Measurements from ENCODE around the gene GPS2. TPM values are rescaled to one million over a fixed set of nuclear protein-coding genes. Genes with fewer than 3 reads are reported as not detected.
A peak's percentile ranks its signal among the peaks of the same experiment; 100 is the strongest.
"Not testable (repeated sequence)": the region's sequence is repeated elsewhere in the genome, so short reads cannot be mapped to it uniquely, and the experiment has no call there.

GPS2 gene
- total RNA-seq, 1 experiment from 2014 or later = 36.9 TPM

DNA sequence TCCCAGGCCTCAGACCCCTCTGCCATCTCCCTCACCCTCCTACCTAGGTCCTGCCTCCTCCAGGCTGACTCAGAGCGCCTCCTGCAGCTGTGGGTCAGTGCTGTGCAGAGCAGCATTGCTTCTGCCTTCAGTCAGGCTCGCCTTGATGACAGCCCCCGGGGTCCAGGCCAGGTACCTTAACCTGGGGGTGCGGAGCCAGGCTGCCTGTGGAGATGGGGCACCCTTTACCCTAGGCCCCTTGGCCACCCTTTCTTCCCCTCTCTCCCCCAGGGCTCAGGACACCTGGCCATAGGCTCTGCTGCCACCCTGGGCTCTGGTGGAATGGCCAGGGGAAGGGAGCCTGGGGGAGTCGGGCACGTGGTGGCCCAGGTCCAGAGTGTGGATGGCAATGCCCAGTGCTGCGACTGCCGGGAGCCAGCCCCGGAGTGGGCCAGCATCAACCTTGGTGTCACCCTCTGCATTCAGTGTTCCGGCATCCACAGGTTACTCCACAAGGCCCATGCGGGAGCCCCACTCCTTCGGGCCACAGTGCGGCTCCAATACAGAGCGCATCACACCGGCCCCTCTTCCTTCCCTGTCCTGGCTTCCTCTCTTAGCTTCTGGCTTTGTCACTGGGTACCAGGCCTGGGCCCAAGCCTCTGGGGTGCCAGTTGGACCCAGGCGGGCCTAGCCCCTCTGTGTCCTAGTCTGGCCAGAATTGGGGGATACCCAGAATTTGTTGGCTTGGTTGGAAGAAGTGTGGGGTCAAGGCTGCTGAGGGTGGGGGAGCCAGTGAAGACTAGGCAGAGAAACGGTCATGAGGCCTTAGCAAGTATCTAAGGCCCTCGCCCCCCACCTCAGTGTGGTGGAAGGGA lies 31.8 kb upstream of the GPS2 start:
- no peaks in the 10 kb centered on the region for H3K36me3 ChIP-seq (ENCODE audit: insufficient read depth, low read length)
- H3K4me1 ChIP-seq (ENCODE audit: low read length) = peaks cover 16% of the 10 kb centered on the region
- no peak overlapping the region for H3K4me3 ChIP-seq (ENCODE audit: low read length)
- no peak overlapping the region for H3K4me2 ChIP-seq (ENCODE audit: low read depth, low read length, poor library complexity, severe bottlenecking)
- DNase-seq = no peak
- no peaks in the 10 kb centered on the region for H3K27me3 ChIP-seq (ENCODE audit: low read length)
- no peaks in the 10 kb centered on the region for H3K79me2 ChIP-seq (ENCODE audit: low read length)
- no peaks in the 10 kb centered on the region for H4K20me1 ChIP-seq (ENCODE audit: insufficient read depth, low read depth, low read length)
- no peaks in the 10 kb centered on the region for H3K9me3 ChIP-seq (ENCODE audit: low read length)
- no peak overlapping the region for H3K27ac ChIP-seq (ENCODE audit: low read length)
- H3K9me2 ChIP-seq (replicated peaks; ENCODE audit: insufficient read depth, low read length) = no peaks in the 10 kb centered on the region
- no peak overlapping the region for H3K9ac ChIP-seq (ENCODE audit: low read length)
- H2AFZ ChIP-seq (ENCODE audit: low read length) = no peak overlapping the region

DNA sequence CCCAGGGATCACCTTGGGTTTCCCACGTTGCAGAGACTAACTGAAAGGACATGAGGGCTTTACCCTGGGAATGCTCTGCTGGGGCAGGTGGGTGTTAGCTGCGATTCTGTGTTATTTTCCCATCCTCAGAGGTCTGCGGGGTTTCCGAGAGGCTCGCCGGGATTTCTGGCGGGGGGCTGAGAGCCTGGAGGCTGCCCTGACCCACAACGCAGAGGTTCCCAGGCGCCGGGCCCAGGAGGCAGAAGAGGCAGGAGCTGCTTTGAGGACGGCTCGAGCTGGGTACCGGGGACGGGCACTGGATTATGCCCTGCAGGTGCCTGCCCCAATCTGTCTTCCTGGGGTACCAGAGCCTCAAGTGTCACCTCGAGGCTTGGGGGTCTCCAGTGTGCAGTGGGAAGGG lies 28.1 kb upstream of the GPS2 start:
- H3K9me2 ChIP-seq (replicated peaks; ENCODE audit: insufficient read depth, low read length) = no peaks in the 10 kb centered on the region
- no peak for DNase-seq
- H3K36me3 ChIP-seq (ENCODE audit: insufficient read depth, low read length) = no peaks in the 10 kb centered on the region
- no peak overlapping the region for H3K27ac ChIP-seq (ENCODE audit: low read length)
- no peak overlapping the region for H3K4me3 ChIP-seq (ENCODE audit: low read length)
- H2AFZ ChIP-seq (ENCODE audit: low read length) = no peak overlapping the region
- no peak overlapping the region for H3K4me2 ChIP-seq (ENCODE audit: low read depth, low read length, poor library complexity, severe bottlenecking)
- H3K79me2 ChIP-seq (ENCODE audit: low read length) = no peaks in the 10 kb centered on the region
- H3K4me1 ChIP-seq (ENCODE audit: low read length) = no peaks in the 10 kb centered on the region
- H4K20me1 ChIP-seq (ENCODE audit: insufficient read depth, low read depth, low read length) = no peaks in the 10 kb centered on the region
- no peaks in the 10 kb centered on the region for H3K27me3 ChIP-seq (ENCODE audit: low read length)
- no peaks in the 10 kb centered on the region for H3K9me3 ChIP-seq (ENCODE audit: low read length)
- H3K9ac ChIP-seq (ENCODE audit: low read length) = no peak overlapping the region

DNA sequence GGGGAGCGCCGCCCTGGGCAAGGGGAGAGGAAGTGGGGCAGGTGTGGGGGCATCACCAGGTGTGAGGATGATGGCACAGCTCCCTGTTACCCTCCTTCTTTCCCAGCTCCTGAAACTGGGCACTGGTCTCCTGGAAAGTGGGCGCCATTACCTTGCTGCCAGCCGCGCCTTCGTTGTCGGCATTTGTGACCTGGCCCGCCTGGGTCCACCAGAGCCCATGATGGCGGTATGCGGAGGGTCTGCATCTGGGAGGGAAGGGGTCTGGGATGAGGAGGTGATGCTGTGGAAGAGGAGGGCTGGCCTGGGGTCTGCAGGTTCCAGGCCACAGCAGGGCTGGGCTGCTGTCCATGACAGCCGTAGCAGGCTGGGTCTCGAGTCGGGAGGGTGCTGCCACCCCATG lies 26.7 kb upstream of the GPS2 start:
- Histone ChIP-seq H3K4me2 (ENCODE audit: low read depth, low read length, poor library complexity, severe bottlenecking) (no peak overlapping the region), H3K9ac (ENCODE audit: low read length) (no peak overlapping the region), H3K4me3 (ENCODE audit: low read length) (no peak overlapping the region), H3K4me1 (ENCODE audit: low read length) (peaks cover 11% of the 10 kb centered on the region), H3K9me2 (replicated peaks; ENCODE audit: insufficient read depth, low read length) (no peaks in the 10 kb centered on the region), H3K27ac (ENCODE audit: low read length) (no peak overlapping the region), H3K27me3 (ENCODE audit: low read length) (no peaks in the 10 kb centered on the region), H2AFZ (ENCODE audit: low read length) (no peak overlapping the region), H3K9me3 (ENCODE audit: low read length) (no peaks in the 10 kb centered on the region), H3K36me3 (ENCODE audit: insufficient read depth, low read length) (no peaks in the 10 kb centered on the region), H4K20me1 (ENCODE audit: insufficient read depth, low read depth, low read length) (no peaks in the 10 kb centered on the region), H3K79me2 (ENCODE audit: low read length) (peaks cover 8% of the 10 kb centered on the region; the same call in 1 of the 2 replicates)
- DNase-seq = no peak

DNA sequence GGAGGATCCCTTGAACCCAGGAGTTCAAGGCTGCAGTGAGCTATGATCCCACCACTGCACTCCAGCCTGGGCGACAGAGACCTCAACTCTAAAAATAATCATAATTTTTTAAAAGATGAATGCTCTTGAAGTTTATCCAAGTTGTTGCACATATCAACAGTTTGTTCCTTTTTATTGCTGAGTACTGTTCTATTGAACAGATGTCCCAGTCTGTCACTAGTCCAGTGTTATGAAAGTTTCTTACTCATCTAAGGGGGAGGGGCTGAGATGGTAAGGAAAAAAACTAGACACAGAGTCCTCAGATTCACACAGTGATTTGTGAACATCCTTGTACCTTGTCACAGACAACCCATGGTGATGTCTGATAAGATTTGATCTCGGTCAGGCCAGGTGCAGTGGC lies 25.0 kb upstream of the GPS2 start:
- Histone ChIP-seq H3K27ac (ENCODE audit: low read length) (no peak overlapping the region), H3K9ac (ENCODE audit: low read length) (no peak overlapping the region), H2AFZ (ENCODE audit: low read length) (no peak overlapping the region), H3K4me3 (ENCODE audit: low read length) (no peak overlapping the region), H3K4me2 (ENCODE audit: low read depth, low read length, poor library complexity, severe bottlenecking) (no peak overlapping the region), H3K79me2 (ENCODE audit: low read length) (peaks cover 14% of the 10 kb centered on the region), H3K9me2 (replicated peaks; ENCODE audit: insufficient read depth, low read length) (no peaks in the 10 kb centered on the region), H3K9me3 (ENCODE audit: low read length) (no peaks in the 10 kb centered on the region), H3K4me1 (ENCODE audit: low read length) (peaks cover 27% of the 10 kb centered on the region), H3K27me3 (ENCODE audit: low read length) (no peaks in the 10 kb centered on the region), H3K36me3 (ENCODE audit: insufficient read depth, low read length) (no peaks in the 10 kb centered on the region), H4K20me1 (ENCODE audit: insufficient read depth, low read depth, low read length) (no peaks in the 10 kb centered on the region)
- no peak for DNase-seq

DNA sequence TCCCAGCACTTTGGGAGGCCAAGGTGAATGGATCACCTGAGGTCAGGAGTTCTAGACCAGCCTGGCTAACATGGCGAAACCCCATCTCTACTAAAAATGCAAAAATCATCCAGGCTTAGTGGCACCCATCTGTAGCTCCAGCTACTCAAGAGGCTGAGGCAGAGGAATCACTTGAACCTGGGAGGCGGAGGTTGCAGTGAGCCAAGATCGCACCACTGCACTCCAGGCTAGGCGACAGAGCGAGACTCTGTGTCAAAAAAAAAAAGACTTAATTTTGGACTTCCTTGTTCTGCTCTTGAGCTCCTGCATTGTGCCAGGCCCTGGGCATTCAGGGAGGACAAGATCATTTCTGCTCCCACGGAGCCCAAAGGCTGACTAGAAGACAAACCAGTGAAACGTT lies 22.4 kb upstream of the GPS2 start:
- Histone ChIP-seq H3K9ac (ENCODE audit: low read length) (peak overlapping the region; percentile 79), H3K4me3 (ENCODE audit: low read length) (peak overlapping the region; percentile 79; the same call in 1 of the 2 replicates), H3K4me2 (ENCODE audit: low read depth, low read length, poor library complexity, severe bottlenecking) (peak overlapping the region; percentile 81), H3K79me2 (ENCODE audit: low read length) (peaks cover 14% of the 10 kb centered on the region), H3K4me1 (ENCODE audit: low read length) (peaks cover 28% of the 10 kb centered on the region), H3K27ac (ENCODE audit: low read length) (peak overlapping the region; percentile 61)
- H3K9me3 ChIP-seq (ENCODE audit: low read length); DNase-seq; H2AFZ ChIP-seq (ENCODE audit: low read length); H3K9me2 ChIP-seq (replicated peaks; ENCODE audit: insufficient read depth, low read length); H3K27me3 ChIP-seq (ENCODE audit: low read length); H4K20me1 ChIP-seq (ENCODE audit: insufficient read depth, low read depth, low read length); H3K36me3 ChIP-seq (ENCODE audit: insufficient read depth, low read length): not testable (repeated sequence)

DNA sequence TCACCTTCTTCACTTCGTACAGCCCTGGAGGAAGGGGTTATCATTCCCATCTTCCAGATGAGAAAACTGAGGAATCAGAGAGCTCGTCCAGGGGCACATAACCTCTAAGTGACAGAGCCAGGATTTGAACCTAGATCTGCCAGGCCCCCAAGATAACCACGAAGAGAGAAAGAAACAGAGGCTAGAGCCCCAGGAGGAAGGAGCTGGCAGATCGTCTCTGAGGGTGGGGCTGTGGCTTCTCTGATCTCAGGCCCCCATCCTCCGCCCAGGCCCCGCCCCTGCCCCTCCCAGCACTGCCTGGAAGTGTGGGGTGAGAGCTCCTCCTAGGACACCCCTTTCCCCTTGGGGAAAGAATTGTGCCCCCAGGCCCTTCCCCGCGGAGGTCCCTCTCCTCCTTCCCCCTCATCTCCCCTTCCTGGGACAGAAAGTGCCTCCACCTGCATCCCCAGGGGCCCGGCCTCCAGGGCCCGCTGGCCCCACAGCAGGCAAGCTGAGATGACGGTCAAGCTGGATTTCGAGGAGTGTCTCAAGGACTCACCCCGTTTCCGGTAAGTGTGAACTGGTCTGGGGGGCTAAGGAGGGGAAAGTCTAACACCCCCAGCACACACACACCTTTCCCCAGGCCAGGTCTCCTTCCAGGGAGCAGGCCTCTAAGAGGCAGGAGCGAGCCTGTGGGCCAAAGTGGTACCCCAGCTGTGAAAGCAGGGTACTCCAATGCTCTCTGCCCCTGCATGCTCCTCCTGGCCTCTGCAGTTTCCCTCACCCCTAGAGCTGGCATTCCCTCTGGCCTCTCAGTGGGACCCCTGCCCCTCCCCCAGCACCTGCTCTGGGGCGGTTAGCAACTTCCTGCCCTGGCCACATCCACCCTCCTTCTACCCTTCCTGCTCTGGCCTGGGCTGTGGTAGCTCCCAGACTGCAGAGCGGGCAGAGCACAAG lies 21.3 kb upstream of the GPS2 start, which contains the start of gene ACAP1:
Gene ACAP1, plus strand, starts transcription at position 290 of the 936 bp plus-strand sequence. Its CDS starts 206 bp downstream, at position 496.
- H3K9me2 ChIP-seq (replicated peaks; ENCODE audit: insufficient read depth, low read length) = no peaks in the 10 kb centered on the region
- H3K4me3 ChIP-seq (ENCODE audit: low read length) = peak within 1 kb of the TSS; percentile 79
- no peaks in the 10 kb centered on the region for H3K27me3 ChIP-seq (ENCODE audit: low read length)
- H3K36me3 ChIP-seq (ENCODE audit: insufficient read depth, low read length) = no peaks in the 10 kb centered on the region
- no peaks in the 10 kb centered on the region for H3K9me3 ChIP-seq (ENCODE audit: low read length)
- H3K27ac ChIP-seq (ENCODE audit: low read length) = peak within 1 kb of the TSS; percentile 61
- no peaks in the 10 kb centered on the region for H4K20me1 ChIP-seq (ENCODE audit: insufficient read depth, low read depth, low read length)
- peak; percentile 85 for DNase-seq
- peak within 1 kb of the TSS; percentile 79 for H3K9ac ChIP-seq (ENCODE audit: low read length)
- H3K4me1 ChIP-seq (ENCODE audit: low read length) = peaks cover 28% of the 10 kb centered on the region
- H2AFZ ChIP-seq (ENCODE audit: low read length) = peak within 1 kb of the TSS; percentile 11; the same call in 1 of the 2 replicates
- peaks cover 14% of the 10 kb centered on the region for H3K79me2 ChIP-seq (ENCODE audit: low read length)
- H3K4me2 ChIP-seq (ENCODE audit: low read depth, low read length, poor library complexity, severe bottlenecking) = peak within 1 kb of the TSS; percentile 81

DNA sequence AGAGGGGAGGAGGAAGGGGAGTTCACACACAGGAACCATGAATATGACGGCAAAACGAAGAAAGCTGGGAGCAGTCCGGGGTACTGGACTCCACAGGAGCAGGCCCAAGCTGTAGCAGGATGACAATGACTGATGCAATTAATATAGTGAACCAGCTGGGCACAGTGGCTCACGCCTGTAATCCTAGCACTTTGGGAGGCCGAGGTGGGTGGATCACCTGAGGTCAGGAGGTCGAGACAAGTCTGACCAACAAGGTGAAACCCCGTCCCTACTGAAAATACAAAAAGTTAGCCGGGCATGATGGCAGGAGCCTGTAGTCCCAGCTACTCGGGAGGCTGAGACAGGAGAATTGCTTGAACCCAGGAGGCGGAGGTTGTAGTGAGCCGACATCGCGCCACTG lies 20.6 kb upstream of the GPS2 start:
- H3K27me3 ChIP-seq (ENCODE audit: low read length); DNase-seq; H3K27ac ChIP-seq (ENCODE audit: low read length); H3K36me3 ChIP-seq (ENCODE audit: insufficient read depth, low read length); H2AFZ ChIP-seq (ENCODE audit: low read length); H3K9me3 ChIP-seq (ENCODE audit: low read length); H4K20me1 ChIP-seq (ENCODE audit: insufficient read depth, low read depth, low read length); H3K9me2 ChIP-seq (replicated peaks; ENCODE audit: insufficient read depth, low read length): not testable (repeated sequence)
- H3K4me3 ChIP-seq (ENCODE audit: low read length) = peak overlapping the region; percentile 79
- H3K4me1 ChIP-seq (ENCODE audit: low read length) = peaks cover 29% of the 10 kb centered on the region
- peak overlapping the region; percentile 79 for H3K9ac ChIP-seq (ENCODE audit: low read length)
- peaks cover 14% of the 10 kb centered on the region for H3K79me2 ChIP-seq (ENCODE audit: low read length)
- H3K4me2 ChIP-seq (ENCODE audit: low read depth, low read length, poor library complexity, severe bottlenecking) = peak overlapping the region; percentile 81

Measured in Karpas-422 (cell line).